Measurements from ENCODE around the gene LRRC23.

LRRC23 gene

GRCh38 chr12:6960593-6961277 is 56.1 kb downstream of the LRRC23 start:
- no peaks in the 10 kb centered on the region for H3K9me3 ChIP-seq (ENCODE audit: control insufficient read depth, low read depth, low read length)
- peak overlapping the region; percentile 78 for H3K27ac ChIP-seq (ENCODE audit: low read length)
- no peak overlapping the region for H3K4me3 ChIP-seq (ENCODE audit: low read length)
- peaks cover 14% of the 10 kb centered on the region for H3K36me3 ChIP-seq (ENCODE audit: control insufficient read depth, low read depth, low read length)
- H3K4me1 ChIP-seq (ENCODE audit: control insufficient read depth, low read depth, low read length) = peaks cover 22% of the 10 kb centered on the region
- peak overlapping the region; percentile 70 for H3K9ac ChIP-seq (ENCODE audit: low read length)
- no peaks in the 10 kb centered on the region for H3K27me3 ChIP-seq (ENCODE audit: control insufficient read depth, insufficient read depth, low read length)

GRCh38 chr12:6961278-6961694 is 56.7 kb downstream of the LRRC23 start:
- H3K27ac ChIP-seq (ENCODE audit: low read length) = peak overlapping the region; percentile 78
- H3K27me3 ChIP-seq (ENCODE audit: control insufficient read depth, insufficient read depth, low read length) = no peaks in the 10 kb centered on the region
- peaks cover 20% of the 10 kb centered on the region for H3K36me3 ChIP-seq (ENCODE audit: control insufficient read depth, low read depth, low read length)
- H3K4me1 ChIP-seq (ENCODE audit: control insufficient read depth, low read depth, low read length) = peaks cover 22% of the 10 kb centered on the region
- peak overlapping the region; percentile 11 for H3K4me3 ChIP-seq (ENCODE audit: low read length)
- no peaks in the 10 kb centered on the region for H3K9me3 ChIP-seq (ENCODE audit: control insufficient read depth, low read depth, low read length)
- H3K9ac ChIP-seq (ENCODE audit: low read length) = peak overlapping the region; percentile 70

GRCh38 chr12:6961695-6962284 is 57.2 kb downstream of the LRRC23 start:
- H3K9ac ChIP-seq (ENCODE audit: low read length) = peak overlapping the region; percentile 70
- H3K36me3 ChIP-seq (ENCODE audit: control insufficient read depth, low read depth, low read length) = peaks cover 23% of the 10 kb centered on the region
- peak overlapping the region; percentile 11 for H3K4me3 ChIP-seq (ENCODE audit: low read length)
- peak overlapping the region; percentile 91 for H3K27ac ChIP-seq (ENCODE audit: low read length)
- H3K9me3 ChIP-seq (ENCODE audit: control insufficient read depth, low read depth, low read length) = no peaks in the 10 kb centered on the region
- peaks cover 22% of the 10 kb centered on the region for H3K4me1 ChIP-seq (ENCODE audit: control insufficient read depth, low read depth, low read length)
- H3K27me3 ChIP-seq (ENCODE audit: control insufficient read depth, insufficient read depth, low read length) = no peaks in the 10 kb centered on the region

- peaks cover 29% of the 10 kb centered on the region for H3K36me3 ChIP-seq (ENCODE audit: control insufficient read depth, low read depth, low read length)
- H3K4me3 ChIP-seq (ENCODE audit: low read length) = peak overlapping the region; percentile 3
- peaks cover 22% of the 10 kb centered on the region for H3K4me1 ChIP-seq (ENCODE audit: control insufficient read depth, low read depth, low read length)
- peak overlapping the region; percentile 70 for H3K9ac ChIP-seq (ENCODE audit: low read length)
- H3K27me3 ChIP-seq (ENCODE audit: control insufficient read depth, insufficient read depth, low read length) = no peaks in the 10 kb centered on the region
- no peaks in the 10 kb centered on the region for H3K9me3 ChIP-seq (ENCODE audit: control insufficient read depth, low read depth, low read length)
- H3K27ac ChIP-seq (ENCODE audit: low read length) = peak overlapping the region; percentile 91
Measured at GRCh38 chr12:6962285-6963015, 57.8 kb downstream of the LRRC23 start.

GRCh38 chr12:6963016-6963731 is 58.6 kb downstream of the LRRC23 start:
- Histone ChIP-seq H3K9ac (ENCODE audit: low read length) (peak overlapping the region; percentile 70), H3K9me3 (ENCODE audit: control insufficient read depth, low read depth, low read length) (no peaks in the 10 kb centered on the region), H3K4me3 (ENCODE audit: low read length) (no peak overlapping the region), H3K36me3 (ENCODE audit: control insufficient read depth, low read depth, low read length) (peaks cover 36% of the 10 kb centered on the region), H3K4me1 (ENCODE audit: control insufficient read depth, low read depth, low read length) (peaks cover 22% of the 10 kb centered on the region), H3K27ac (ENCODE audit: low read length) (peak overlapping the region; percentile 91), H3K27me3 (ENCODE audit: control insufficient read depth, insufficient read depth, low read length) (no peaks in the 10 kb centered on the region)
